Activated naive CD8-positive, alpha-beta T cell treated with anti-CD3 and anti-CD28 coated beads for 36 hours (primary cell): ENCODE results near the gene PATJ. TPM values are rescaled to one million over a fixed set of nuclear protein-coding genes. Genes with fewer than 3 reads are reported as not detected.
"Not testable (repeated sequence)": the region's sequence is repeated elsewhere in the genome, so short reads cannot be mapped to it uniquely, and the experiment has no call there.

Source experiments
- DNase-seq: peaks from one replicate; pipeline ENCODE4 v3.0.0; 2021
- H3K27ac Mint-ChIP-seq: one replicate; pipeline ENCODE4 v1.8.0; 2022; ENCODE audit warnings: mild to moderate bottlenecking, moderate library complexity, mixed read lengths
- H3K27me3 Mint-ChIP-seq: one replicate; pipeline ENCODE4 v1.8.0; 2022; ENCODE audit warnings: mild to moderate bottlenecking, mixed read lengths
- H3K36me3 Mint-ChIP-seq: one replicate; pipeline ENCODE4 v1.8.0; 2021; ENCODE audit warnings: mild to moderate bottlenecking, mixed read lengths
- H3K4me1 Mint-ChIP-seq: one replicate; pipeline ENCODE4 v1.8.0; 2021; ENCODE audit warnings: mixed read lengths
- H3K4me3 Mint-ChIP-seq: one replicate; pipeline ENCODE4 v1.8.0; 2022; ENCODE audit warnings: mild to moderate bottlenecking, moderate library complexity, mixed read lengths
- H3K9me3 Mint-ChIP-seq: one replicate; pipeline ENCODE4 v1.8.0; 2022; ENCODE audit warnings: mixed read lengths
- total RNA-seq, 2 experiments: library from RNA; stranded (reverse); gene quantifications; one replicate each; pipeline ENCODE4 v1.2.3, GENCODE V29; 2021

Gene PATJ
- total RNA-seq, 2 experiments from 2014 or later: 6.8 to 8.9 TPM

DNA sequence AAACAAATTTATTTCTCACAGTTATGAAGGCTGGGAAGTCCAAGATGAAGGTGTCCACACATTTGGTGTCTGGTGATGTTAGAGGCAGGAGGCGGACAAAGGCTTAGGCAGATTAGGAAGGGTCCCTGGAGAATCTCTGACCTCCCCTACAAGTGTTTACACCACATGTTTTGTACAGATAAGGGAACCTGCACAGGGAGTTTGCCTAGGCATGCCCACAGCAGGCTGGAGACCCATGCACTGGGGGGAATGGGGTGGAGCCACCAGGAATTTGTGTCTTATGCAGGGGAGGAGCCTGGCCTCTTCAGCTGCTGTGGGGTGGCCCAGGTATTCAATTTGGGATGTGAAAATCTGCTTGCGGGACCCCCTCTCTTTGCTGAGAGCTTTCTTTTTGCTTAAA, 131.3 kb downstream of the PATJ start:
- Mint-ChIP-seq H3K9me3 (peaks cover 2% of the 10 kb centered on the region), H3K27ac (no peak overlapping the region)

DNA sequence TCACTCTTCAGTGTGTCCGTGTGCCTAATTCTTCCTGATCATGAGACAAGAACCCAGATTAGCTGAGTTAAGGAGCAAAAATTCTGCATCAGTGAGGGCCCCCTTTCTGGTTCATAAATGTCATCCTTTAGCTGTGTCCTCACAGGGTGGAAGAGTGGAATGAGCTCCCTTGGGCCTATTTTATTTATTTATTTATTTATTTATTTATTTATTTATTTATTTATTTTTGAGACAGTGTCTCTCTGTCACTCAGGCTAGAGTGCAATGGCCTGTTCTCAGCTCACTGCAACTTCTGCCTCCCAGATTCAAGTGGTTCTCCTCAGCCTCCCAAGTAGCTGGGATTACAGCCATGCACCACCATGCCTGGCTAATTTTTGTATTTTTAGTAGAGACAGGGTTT, 131.7 kb downstream of the PATJ start:
- no peak overlapping the region for H3K27ac Mint-ChIP-seq
- no peak for DNase-seq
- H3K36me3 Mint-ChIP-seq: peaks cover 25% of the 10 kb centered on the region
- no peaks in the 10 kb centered on the region for H3K27me3 Mint-ChIP-seq
- H3K4me1 Mint-ChIP-seq: no peaks in the 10 kb centered on the region
- no peak overlapping the region for H3K4me3 Mint-ChIP-seq
- H3K9me3 Mint-ChIP-seq: peaks cover 2% of the 10 kb centered on the region

More for the DNA sequence above, 131.3 kb downstream of the PATJ start:
- Mint-ChIP-seq H3K4me3 (no peak overlapping the region), H3K4me1 (no peaks in the 10 kb centered on the region), H3K36me3 (peaks cover 27% of the 10 kb centered on the region), H3K27me3 (no peaks in the 10 kb centered on the region)
- no peak for DNase-seq

DNA sequence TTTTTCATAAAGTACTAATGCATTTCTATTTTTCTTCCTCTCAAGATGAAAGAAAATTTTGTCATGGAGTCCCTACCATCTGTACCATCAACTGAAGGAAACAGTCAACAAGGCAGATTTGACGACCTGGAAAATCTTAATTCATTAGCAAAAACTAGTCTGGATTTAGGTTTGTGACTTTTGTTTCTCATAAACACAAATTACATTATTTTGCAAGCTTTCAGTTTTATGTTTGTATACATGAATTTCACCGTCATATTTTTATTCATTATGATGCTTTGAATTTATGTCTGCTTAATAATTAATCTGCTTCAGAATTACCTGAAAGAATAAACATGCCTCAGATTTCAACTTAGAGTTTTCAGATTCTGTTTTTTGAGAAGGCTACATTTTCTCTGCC, 132.9 kb downstream of the PATJ start:
- H3K27ac Mint-ChIP-seq: no peak overlapping the region
- H3K27me3 Mint-ChIP-seq: no peaks in the 10 kb centered on the region
- H3K9me3 Mint-ChIP-seq: no peaks in the 10 kb centered on the region

DNA sequence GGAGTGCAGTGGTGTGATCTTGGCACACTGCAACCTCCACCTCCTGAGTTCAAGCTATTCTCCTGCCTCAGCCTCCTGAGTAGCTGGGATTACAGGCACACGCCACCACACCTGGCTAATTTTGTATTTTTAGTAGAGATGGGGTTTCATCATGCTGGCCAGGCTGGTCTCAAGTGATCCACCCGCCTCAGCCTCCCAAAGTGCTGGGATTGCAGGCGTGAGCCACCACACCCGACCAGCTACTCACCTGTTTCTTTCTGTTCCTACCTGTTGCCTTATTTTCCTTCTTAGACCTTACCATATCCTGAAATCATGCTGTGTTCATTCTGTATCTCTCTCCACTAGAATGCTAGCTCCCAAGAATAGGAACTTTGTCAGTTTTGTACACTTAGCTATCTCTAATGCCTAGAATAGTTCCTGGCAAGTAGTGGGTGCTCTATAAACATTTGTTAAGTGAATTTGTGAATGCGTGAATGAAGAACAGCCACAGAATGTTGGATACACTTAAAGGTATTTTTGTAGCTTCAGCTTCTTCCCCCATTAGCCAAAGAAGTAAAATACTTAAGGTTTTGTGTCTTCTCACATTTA, 137.7 kb downstream of the PATJ start:
- H3K4me3 Mint-ChIP-seq, H3K4me1 Mint-ChIP-seq, H3K27me3 Mint-ChIP-seq, H3K9me3 Mint-ChIP-seq, H3K27ac Mint-ChIP-seq, DNase-seq: not testable (repeated sequence)
- H3K36me3 Mint-ChIP-seq: peaks cover 20% of the 10 kb centered on the region

More for the DNA sequence above, 132.9 kb downstream of the PATJ start:
- H3K4me1 Mint-ChIP-seq: no peaks in the 10 kb centered on the region
- DNase-seq: no peak
- H3K36me3 Mint-ChIP-seq: peaks cover 18% of the 10 kb centered on the region
- H3K4me3 Mint-ChIP-seq: no peak overlapping the region

DNA sequence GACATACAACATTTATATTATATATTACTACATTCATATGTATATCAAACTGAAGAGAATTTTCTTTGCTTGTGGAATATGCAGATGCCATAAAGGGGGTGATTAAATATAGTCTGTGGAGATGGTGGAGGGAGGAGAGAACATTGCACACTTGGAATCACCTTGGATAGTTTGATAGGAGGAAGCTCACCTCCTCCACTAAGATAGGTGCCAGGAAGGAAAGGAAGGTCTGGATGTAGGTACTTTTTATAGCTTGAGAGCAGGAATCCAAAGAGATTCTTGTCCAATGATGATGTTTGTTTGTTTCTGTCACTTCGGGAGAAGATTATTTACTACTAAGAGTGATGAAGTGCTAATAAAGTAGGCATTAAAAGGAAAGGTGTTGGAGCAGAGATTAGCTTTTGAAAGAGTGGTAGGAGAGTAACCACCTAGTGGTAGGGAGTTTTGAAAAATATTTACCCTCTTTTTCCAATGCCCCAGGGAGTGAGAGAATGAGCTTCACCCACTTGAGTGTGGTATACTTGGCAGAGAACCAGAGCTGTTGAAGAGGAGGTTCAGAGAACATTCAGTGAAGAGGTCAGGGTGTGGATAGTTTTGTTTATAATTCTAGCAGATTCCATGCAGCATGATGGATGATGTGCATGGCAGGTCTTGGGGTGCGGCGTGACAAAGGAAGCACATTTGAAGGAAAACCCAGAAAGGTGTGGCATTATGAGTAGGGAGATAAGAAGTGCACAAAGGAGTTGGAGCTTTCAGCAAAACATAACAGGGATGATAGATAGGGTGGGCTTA, 145.0 kb downstream of the PATJ start:
- no peak for DNase-seq
- Mint-ChIP-seq H3K4me3 (no peak overlapping the region), H3K36me3 (peaks cover 23% of the 10 kb centered on the region), H3K9me3 (peaks cover 4% of the 10 kb centered on the region), H3K4me1 (no peaks in the 10 kb centered on the region), H3K27ac (no peak overlapping the region), H3K27me3 (no peaks in the 10 kb centered on the region)

DNA sequence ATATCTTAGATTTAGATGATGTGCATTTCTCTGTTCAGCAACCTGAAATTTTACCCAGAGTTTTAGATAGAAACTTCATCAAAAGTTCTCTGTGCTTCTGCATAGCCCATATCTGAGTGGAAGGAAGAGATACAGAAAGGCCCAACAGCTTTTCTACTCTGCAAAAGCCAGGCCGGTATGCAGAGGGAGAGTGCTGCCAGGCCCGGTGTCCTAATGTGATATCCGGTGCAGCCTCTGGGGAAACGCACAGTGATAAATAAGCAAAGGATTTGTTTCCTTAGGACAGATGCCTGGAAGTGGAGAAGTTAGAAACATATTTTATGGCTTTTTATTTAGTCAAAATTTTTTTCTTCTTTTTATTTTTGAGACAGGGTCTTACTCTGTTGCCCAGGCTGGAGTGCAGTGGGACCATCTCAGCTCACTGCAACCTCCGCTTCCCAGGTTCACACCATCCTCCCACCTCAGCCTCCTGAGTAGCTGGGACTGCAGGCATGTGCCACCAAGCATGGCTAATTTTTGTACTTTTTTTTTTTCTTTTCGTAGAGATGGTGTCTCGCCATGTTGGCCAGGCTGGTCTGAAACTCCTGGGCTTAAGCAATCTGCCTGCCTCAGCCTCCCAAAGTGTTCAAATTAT, 145.8 kb downstream of the PATJ start:
- Mint-ChIP-seq H3K4me1 (no peaks in the 10 kb centered on the region), H3K9me3 (peaks cover 4% of the 10 kb centered on the region), H3K27me3 (no peaks in the 10 kb centered on the region), H3K4me3 (no peak overlapping the region), H3K36me3 (peaks cover 23% of the 10 kb centered on the region), H3K27ac (no peak overlapping the region)
- DNase-seq: no peak

DNA sequence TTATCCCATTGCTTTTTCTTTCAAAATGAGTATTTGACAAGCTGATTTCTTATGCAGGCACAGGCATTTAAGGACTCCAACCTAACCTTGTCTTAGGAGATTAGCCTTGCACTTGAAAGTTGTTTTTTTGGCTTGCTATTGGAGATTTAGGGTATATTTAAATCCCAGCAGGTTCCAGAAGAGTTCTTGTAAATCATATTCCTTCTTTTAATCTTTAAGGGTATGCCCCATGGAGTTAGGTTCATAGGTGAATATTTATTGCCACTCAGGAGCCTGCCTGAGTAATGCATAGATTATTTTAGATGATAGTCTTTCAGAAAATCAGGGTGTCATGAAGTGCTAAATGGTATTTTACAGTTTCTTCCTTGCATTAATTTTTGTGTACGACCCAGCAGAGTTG, 146.5 kb downstream of the PATJ start:
- Mint-ChIP-seq H3K27me3 (no peaks in the 10 kb centered on the region), H3K4me3 (no peak overlapping the region), H3K9me3 (peaks cover 4% of the 10 kb centered on the region), H3K4me1 (no peaks in the 10 kb centered on the region), H3K27ac (no peak overlapping the region), H3K36me3 (peaks cover 27% of the 10 kb centered on the region)
- no peak for DNase-seq

DNA sequence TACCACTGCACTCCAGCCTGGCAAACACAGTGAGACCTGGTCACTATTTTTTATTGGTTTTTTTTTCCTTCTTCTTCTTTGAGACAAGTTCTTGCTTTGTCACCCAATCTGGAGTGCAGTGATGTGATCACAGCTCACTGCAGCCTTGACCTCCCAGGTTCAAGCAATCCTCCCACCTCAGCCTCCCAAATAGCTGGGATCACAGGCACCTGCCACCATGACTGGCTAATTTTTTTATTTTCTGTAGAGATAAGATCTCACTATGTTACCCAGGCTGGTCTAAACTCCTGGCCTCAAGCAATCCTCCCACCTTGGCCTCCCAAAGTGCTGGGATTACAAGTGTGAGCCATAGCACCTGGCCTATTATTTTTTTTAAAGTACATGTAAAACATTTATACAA, 148.2 kb downstream of the PATJ start:
- not testable (repeated sequence) for H3K4me1 Mint-ChIP-seq, DNase-seq, H3K9me3 Mint-ChIP-seq, H3K27me3 Mint-ChIP-seq, H3K27ac Mint-ChIP-seq, H3K4me3 Mint-ChIP-seq
- peaks cover 32% of the 10 kb centered on the region for H3K36me3 Mint-ChIP-seq

DNA sequence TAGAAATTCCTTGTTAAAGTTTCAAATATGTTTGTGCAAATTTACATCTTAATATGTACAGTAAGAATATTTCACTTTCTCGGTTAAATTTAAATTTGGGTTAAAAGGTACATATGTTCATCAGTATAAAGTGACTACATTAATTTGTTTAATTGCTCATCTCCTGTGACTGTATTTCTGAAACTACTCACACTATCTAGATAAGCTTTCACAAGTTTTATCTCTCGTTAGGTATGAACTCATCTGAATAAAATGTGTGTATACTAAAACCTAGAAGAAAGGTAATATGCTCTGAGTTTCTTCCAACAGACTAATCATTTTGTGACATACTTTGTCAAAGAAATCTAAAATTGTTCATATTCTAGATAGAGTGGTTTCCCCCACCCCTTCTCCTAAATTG, 150.7 kb downstream of the PATJ start:
- peaks cover 31% of the 10 kb centered on the region for H3K36me3 Mint-ChIP-seq
- no peaks in the 10 kb centered on the region for H3K4me1 Mint-ChIP-seq
- H3K27me3 Mint-ChIP-seq: no peaks in the 10 kb centered on the region
- no peak overlapping the region for H3K4me3 Mint-ChIP-seq
- no peak overlapping the region for H3K27ac Mint-ChIP-seq
- DNase-seq: no peak
- H3K9me3 Mint-ChIP-seq: peaks cover 5% of the 10 kb centered on the region

DNA sequence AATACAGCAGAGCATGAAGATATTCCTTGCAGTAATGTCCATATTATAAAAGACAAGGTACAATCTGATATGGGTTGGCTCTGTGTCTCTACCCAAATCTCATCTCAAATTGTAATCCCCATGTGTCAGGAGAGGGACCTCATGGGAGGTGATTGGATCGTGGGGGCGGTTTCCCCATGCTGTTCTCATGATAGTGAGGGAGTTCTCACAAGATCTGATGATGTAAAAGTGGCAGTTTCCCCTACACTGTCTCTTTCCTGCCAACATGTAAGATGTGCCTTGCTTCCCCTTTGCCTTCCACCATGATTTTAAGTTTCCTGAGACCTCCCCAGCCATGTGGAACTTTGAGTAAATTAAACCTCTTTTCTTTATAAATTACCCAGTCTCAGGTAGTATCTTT, 152.0 kb downstream of the PATJ start:
- H3K27ac Mint-ChIP-seq, DNase-seq, H3K4me3 Mint-ChIP-seq, H3K4me1 Mint-ChIP-seq, H3K27me3 Mint-ChIP-seq, H3K9me3 Mint-ChIP-seq: not testable (repeated sequence)
- H3K36me3 Mint-ChIP-seq: peaks cover 31% of the 10 kb centered on the region

DNA sequence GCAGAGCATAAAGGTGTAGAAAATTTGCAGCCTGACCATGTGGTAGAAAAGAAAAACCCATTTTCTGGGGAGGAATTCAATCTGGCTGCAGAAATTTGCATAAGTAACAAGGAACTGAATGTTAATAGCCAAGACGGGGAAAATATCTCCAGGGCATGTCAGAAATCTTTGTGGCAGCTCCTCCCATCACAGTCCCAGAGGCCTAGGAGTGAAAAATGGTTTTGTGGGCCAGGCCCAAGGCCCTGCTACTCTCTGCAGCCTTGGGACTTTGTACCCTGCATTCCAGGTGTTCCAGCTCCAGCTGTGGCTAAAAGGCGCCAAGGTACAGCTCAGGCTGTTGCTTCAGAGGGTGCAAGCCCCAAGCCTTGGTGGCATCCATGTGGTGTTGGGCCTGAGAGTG, 152.9 kb downstream of the PATJ start:
- Mint-ChIP-seq H3K36me3 (peaks cover 31% of the 10 kb centered on the region), H3K27me3 (no peaks in the 10 kb centered on the region), H3K4me1 (no peaks in the 10 kb centered on the region), H3K4me3 (no peak overlapping the region), H3K27ac (no peak overlapping the region), H3K9me3 (peaks cover 5% of the 10 kb centered on the region)
- DNase-seq: no peak

DNA sequence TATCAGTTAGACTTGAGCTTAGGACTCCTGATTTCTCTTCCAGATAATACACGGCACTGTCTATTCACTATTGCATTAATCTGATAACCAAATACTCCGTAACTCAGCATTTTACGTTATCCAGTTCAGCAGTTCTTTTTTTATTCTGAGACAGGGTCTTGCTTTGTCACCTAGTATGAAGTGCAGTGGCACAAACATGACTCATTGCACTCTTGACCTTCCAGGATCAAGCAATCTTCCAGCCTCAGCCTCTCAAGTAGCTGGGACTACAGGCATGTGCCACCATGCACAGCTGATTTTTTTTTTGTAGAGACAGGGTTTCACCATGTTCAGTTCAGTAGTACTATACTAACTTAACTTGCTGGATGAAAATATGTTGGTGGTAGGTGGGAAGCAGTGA, 156.4 kb downstream of the PATJ start:
- peaks cover 30% of the 10 kb centered on the region for H3K36me3 Mint-ChIP-seq
- no peak overlapping the region for H3K4me3 Mint-ChIP-seq
- DNase-seq: no peak
- H3K27me3 Mint-ChIP-seq: no peaks in the 10 kb centered on the region
- H3K9me3 Mint-ChIP-seq: peaks cover 5% of the 10 kb centered on the region
- H3K4me1 Mint-ChIP-seq: no peaks in the 10 kb centered on the region
- no peak overlapping the region for H3K27ac Mint-ChIP-seq

DNA sequence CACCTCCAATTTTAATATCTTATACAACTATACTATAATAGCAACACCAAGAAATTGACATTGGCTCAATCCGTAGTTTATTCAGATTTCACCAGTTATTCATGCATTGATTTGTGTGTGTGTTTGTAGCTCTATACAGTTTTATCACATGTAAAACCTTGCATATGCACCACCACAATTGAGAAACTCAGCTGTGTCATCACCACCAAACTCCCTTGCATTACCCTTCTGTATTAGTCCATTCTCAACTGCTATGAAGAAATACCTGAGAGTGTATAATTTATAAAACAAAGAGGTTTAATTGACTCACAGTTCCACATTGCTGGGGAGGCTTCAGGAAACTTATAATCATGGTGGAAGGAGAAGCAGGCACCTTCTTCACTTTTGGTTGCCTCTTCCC, 162.1 kb downstream of the PATJ start:
- H3K27ac Mint-ChIP-seq: no peak overlapping the region
- no peaks in the 10 kb centered on the region for H3K27me3 Mint-ChIP-seq
- H3K9me3 Mint-ChIP-seq: no peaks in the 10 kb centered on the region
- no peaks in the 10 kb centered on the region for H3K4me1 Mint-ChIP-seq
- no peak overlapping the region for H3K4me3 Mint-ChIP-seq
- H3K36me3 Mint-ChIP-seq: peaks cover 9% of the 10 kb centered on the region
- no peak for DNase-seq

DNA sequence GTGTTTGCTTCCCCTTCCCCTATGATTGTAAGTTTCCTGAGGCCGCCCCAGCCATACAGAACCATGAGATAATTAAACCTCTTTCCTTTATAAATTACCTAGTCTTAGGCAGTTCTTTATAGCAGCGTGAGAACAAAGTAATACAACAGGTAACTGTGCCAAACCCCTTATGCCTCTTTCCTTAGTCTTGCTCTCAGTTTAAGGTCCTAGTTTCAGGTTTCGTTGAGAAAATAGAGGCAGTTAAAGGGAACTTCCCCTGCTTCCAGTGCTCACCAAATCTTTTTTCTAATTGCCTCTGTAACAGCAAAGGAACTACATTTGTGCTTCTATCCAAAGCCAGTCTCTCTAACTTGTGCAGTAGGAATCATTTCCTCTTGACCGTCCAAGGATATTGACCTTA, 164.8 kb downstream of the PATJ start:
- H3K36me3 Mint-ChIP-seq: peaks cover 4% of the 10 kb centered on the region
- no peak overlapping the region for H3K4me3 Mint-ChIP-seq
- no peak for DNase-seq
- H3K27me3 Mint-ChIP-seq: no peaks in the 10 kb centered on the region
- no peaks in the 10 kb centered on the region for H3K9me3 Mint-ChIP-seq
- no peak overlapping the region for H3K27ac Mint-ChIP-seq
- no peaks in the 10 kb centered on the region for H3K4me1 Mint-ChIP-seq

DNA sequence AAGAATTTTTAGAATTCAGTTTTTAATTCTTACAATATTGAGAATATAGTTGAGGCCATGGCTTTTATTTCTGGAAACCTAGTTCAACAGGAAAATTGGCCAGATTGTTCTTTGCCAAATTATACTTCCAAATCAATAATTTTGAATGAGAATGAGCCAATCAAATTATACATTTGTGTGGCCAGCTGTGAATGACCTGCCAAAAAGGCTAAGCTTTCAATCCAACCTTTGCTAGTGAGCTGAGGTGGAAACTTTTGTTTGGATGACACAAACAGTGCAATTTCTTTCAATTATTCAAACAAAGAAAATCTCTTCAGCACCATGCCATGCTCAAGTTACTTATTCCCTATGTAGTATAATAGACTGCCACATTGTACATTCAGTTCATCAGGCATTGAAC, 167.8 kb downstream of the PATJ start:
- H3K4me3 Mint-ChIP-seq: no peak overlapping the region
- no peaks in the 10 kb centered on the region for H3K9me3 Mint-ChIP-seq
- no peaks in the 10 kb centered on the region for H3K27me3 Mint-ChIP-seq
- no peak for DNase-seq
- H3K4me1 Mint-ChIP-seq: no peaks in the 10 kb centered on the region
- H3K27ac Mint-ChIP-seq: no peak overlapping the region
- peaks cover 4% of the 10 kb centered on the region for H3K36me3 Mint-ChIP-seq
